Spinal cord (tissue), 10 donors: Measurements from ENCODE around the gene LRMDA. TPM values are rescaled to one million over a fixed set of nuclear protein-coding genes. Genes with fewer than 3 reads are reported as not detected.

Source experiments
- DNase-seq, 6 donors: peaks; one replicate each; pipeline versions ENCODE4 v3.0.0 to v3.0.0-alpha.2; 2013 to 2015; ENCODE audit warnings: low spot score in 6 of 6, low read depth in 4 of 6
- H3K27ac ChIP-seq: one replicate; pipeline ENCODE4 v1.5.1; 2013; ENCODE audit warnings: low read depth, low read length, control low read depth
- H3K27me3 ChIP-seq: one replicate; pipeline ENCODE4 v1.6.1; 2013; ENCODE audit warnings: low read length; ENCODE audit not compliant: control insufficient read depth, insufficient read depth
- H3K36me3 ChIP-seq: one replicate; pipeline ENCODE4 v1.6.1; 2013; ENCODE audit warnings: low read length; ENCODE audit not compliant: control insufficient read depth, insufficient read depth
- H3K4me1 ChIP-seq: one replicate; pipeline ENCODE4 v1.6.1; 2013; ENCODE audit warnings: low read length; ENCODE audit not compliant: control insufficient read depth, insufficient read depth
- H3K4me3 ChIP-seq: one replicate; pipeline ENCODE4 v1.5.1; 2013; ENCODE audit warnings: low read depth, low read length, control low read depth
- H3K9me3 ChIP-seq: one replicate; pipeline ENCODE4 v1.6.1; 2013; ENCODE audit warnings: low read length; ENCODE audit not compliant: control insufficient read depth, insufficient read depth
- WGBS: methylation state at CpG from one replicate; pipeline ENCODE4 v1.1.5; 2013; ENCODE audit warnings: missing lambda C conversion rate; ENCODE audit not compliant: insufficient coverage; 5-methylcytosine and 5-hydroxymethylcytosine counted together
- polyA plus RNA-seq, 2 donors: library from polyadenylated mRNA; unstranded; fragments of 120-200 nt; gene quantifications; one replicate each; pipeline ENCODE4 v1.2.1, GENCODE V29; 2013; ENCODE audit not compliant: insufficient read length in 2 of 2
- total RNA-seq, 2 donors: library from RNA; depleted of rRNA in 1 of 2; stranded (reverse); fragments of 120-200 nt in 1 of 2; fragments of >200 nt in 1 of 2; gene quantifications; one replicate each; pipeline versions ENCODE4 v1.2.3 to v1.2.4, GENCODE V29; 2013 to 2014
- donor health status: healthy.

Gene LRMDA
- total and polyA plus RNA-seq, 4 donors = 5.6 to 9.9 (median 7.2) TPM

GRCh38 chr10:75548356-75548755 is 116.9 kb downstream of the LRMDA start:
- H3K9me3 ChIP-seq = peaks cover 5% of the 10 kb centered on the region
- H3K36me3 ChIP-seq = no peaks in the 10 kb centered on the region
- H3K27me3 ChIP-seq = no peaks in the 10 kb centered on the region
- no peak overlapping the region for H3K27ac ChIP-seq
- H3K4me3 ChIP-seq = no peak overlapping the region
- H3K4me1 ChIP-seq = no peaks in the 10 kb centered on the region
- WGBS = no CpG with 5 or more reads among the region's 1 CpG
- DNase-seq = no peak

DNA sequence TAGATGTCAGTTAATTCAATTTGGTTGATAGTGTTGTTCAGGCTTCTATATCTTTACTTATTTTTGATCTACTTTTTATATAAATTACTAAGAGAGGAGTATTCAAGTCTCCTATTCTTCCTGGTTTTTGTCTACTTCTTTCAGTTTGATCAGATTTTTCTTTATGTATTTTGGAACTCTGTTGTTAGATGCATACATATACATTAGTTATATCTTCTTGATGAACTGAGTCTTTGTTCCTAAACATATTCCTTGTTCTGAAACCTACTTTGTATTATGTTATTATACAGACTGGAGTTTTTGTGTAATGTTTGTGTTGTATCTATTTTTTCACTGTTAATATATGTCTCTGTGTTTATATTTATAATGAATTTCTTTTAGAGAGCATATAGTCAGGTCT is 118.8 kb downstream of the LRMDA start:
- Histone ChIP-seq H3K4me1 (no peaks in the 10 kb centered on the region), H3K36me3 (no peaks in the 10 kb centered on the region), H3K27me3 (no peaks in the 10 kb centered on the region), H3K4me3 (no peak overlapping the region), H3K9me3 (peaks cover 5% of the 10 kb centered on the region), H3K27ac (no peak overlapping the region)
- no peak for DNase-seq

GRCh38 chr10:75552171-75552570 is 120.7 kb downstream of the LRMDA start:
- no peak for DNase-seq
- Histone ChIP-seq H3K4me1 (no peaks in the 10 kb centered on the region), H3K36me3 (no peaks in the 10 kb centered on the region), H3K27me3 (no peaks in the 10 kb centered on the region), H3K4me3 (no peak overlapping the region), H3K27ac (no peak overlapping the region), H3K9me3 (peaks cover 2% of the 10 kb centered on the region)
- no CpG with 5 or more reads among the region's 1 CpG for WGBS

GRCh38 chr10:75553550-75553949 is 122.1 kb downstream of the LRMDA start:
- no peaks in the 10 kb centered on the region for H3K36me3 ChIP-seq
- no peak overlapping the region for H3K27ac ChIP-seq
- no CpG with 5 or more reads among the region's 1 CpG for WGBS
- no peak for DNase-seq
- no peaks in the 10 kb centered on the region for H3K27me3 ChIP-seq
- peaks cover 2% of the 10 kb centered on the region for H3K9me3 ChIP-seq
- H3K4me1 ChIP-seq = no peaks in the 10 kb centered on the region
- H3K4me3 ChIP-seq = no peak overlapping the region

DNA sequence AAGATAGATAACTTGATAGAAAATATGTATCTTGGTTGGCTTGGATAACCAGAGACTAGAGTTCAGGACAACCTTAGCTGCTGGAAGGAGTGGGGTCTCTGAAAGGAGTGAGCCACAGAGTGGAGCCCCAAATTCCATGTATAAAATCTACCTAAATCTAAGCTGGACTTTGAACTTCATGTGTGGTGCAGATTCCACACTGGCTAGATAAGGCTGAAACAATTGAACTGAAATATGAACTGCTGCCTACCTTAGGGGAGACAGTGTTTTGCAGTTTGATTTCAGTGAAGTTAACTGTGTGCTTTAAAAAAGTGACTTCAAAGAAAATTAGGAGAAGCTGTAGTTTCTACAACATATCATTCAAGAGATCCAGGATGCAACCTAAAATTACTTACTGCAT is 123.9 kb downstream of the LRMDA start:
- Histone ChIP-seq H3K4me1 (no peaks in the 10 kb centered on the region), H3K9me3 (peaks cover 2% of the 10 kb centered on the region), H3K27ac (no peak overlapping the region), H3K4me3 (no peak overlapping the region), H3K36me3 (no peaks in the 10 kb centered on the region), H3K27me3 (no peaks in the 10 kb centered on the region)
- no peak for DNase-seq

DNA sequence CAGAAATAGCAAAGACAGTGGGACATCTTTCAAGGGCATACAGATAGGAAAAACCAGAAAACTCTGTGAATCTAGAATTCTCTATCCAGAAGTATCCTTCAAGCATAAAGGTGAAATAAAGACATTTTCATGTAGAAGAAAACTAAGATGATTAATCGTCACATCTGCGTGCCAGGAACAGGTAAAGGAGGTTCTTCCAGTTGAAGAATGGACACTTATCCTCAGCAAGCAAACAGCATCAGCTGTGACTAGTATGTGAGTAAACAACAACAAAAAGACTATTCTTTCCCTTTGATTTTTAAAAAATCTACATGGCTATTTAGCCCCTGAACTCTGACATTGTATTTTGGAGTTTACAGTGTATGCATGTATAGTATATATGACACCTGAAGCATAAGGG is 124.9 kb downstream of the LRMDA start:
- WGBS = no CpG with 5 or more reads among the region's 2 CpGs
- Histone ChIP-seq H3K27ac (no peak overlapping the region), H3K36me3 (no peaks in the 10 kb centered on the region), H3K27me3 (no peaks in the 10 kb centered on the region), H3K4me3 (no peak overlapping the region), H3K9me3 (peaks cover 2% of the 10 kb centered on the region), H3K4me1 (no peaks in the 10 kb centered on the region)
- DNase-seq = no peak

- no peaks in the 10 kb centered on the region for H3K27me3 ChIP-seq
- H3K4me3 ChIP-seq = no peak overlapping the region
- H3K36me3 ChIP-seq = no peaks in the 10 kb centered on the region
- WGBS = 90% methylated on average over 3 of the region's 5 CpGs
- H3K27ac ChIP-seq = no peak overlapping the region
- H3K9me3 ChIP-seq = peaks cover 2% of the 10 kb centered on the region
- no peak for DNase-seq
- peaks cover 2% of the 10 kb centered on the region for H3K4me1 ChIP-seq
These were observed 134.1 kb downstream of the LRMDA start for GRCh38 chr10:75565286-75566251.

DNA sequence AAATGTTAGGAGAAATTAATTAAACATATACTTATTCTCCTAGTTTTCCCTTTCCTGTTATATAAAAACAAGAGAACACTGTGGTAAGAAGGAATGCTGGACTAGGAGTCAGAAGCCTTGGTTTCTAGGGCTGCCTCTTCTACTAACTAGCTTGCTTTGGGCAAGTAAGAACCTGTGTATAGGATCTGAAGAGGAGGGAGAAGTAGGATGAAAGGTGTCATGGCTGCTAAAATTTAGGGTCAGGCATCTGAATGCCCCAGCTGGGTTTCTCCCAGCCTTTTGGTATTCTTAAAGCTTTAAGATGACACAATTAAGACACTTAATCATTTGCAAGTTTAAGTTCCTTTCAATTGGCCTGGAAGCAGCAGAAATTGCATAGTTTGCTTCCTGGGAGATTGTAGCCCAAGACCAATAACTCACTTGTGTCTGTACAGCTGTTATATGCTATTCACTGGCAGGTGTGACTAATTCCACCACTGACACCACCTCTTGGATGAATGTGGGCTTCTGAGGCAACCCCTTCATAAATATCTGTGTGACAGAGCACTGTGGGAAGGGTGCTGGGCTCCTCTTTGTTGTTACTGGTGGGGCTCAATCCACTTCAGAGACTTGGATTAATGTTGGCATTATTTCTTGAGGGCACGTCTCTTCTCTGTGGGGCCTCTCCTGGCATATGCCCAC is 137.2 kb downstream of the LRMDA start:
- Histone ChIP-seq H3K9me3 (peaks cover 4% of the 10 kb centered on the region), H3K27me3 (no peaks in the 10 kb centered on the region), H3K27ac (no peak overlapping the region), H3K4me3 (no peak overlapping the region), H3K4me1 (peaks cover 2% of the 10 kb centered on the region), H3K36me3 (no peaks in the 10 kb centered on the region)
- peak; percentile 10 to 84 (median 44) for DNase-seq
- WGBS = no CpG with 5 or more reads among the region's 1 CpG

DNA sequence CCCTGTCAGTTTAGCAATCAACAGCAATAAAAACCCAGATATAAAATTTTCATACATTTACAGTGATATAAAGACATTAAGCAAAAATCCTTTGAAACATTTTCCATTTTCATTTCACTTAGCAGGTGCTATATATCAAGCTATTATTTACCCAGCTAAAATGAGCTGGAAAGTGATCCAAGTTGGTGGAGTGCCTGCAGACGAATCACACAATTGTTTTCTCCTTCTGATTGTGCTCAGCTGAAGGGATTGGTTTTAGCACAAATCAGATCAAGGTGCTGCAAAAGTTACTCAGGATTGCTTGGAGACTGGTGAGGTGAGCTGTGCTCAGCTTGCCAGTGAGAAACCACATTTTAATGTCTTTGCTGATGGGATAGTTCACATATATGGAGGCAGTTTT is 138.1 kb downstream of the LRMDA start:
- Histone ChIP-seq H3K36me3 (no peaks in the 10 kb centered on the region), H3K4me1 (peaks cover 2% of the 10 kb centered on the region), H3K9me3 (peaks cover 4% of the 10 kb centered on the region), H3K27ac (no peak overlapping the region), H3K27me3 (no peaks in the 10 kb centered on the region), H3K4me3 (no peak overlapping the region)
- peak in 1 of 6 donors; percentile 21 for DNase-seq
- WGBS = 50% methylated on average over 1 of the region's 1 CpG

DNA sequence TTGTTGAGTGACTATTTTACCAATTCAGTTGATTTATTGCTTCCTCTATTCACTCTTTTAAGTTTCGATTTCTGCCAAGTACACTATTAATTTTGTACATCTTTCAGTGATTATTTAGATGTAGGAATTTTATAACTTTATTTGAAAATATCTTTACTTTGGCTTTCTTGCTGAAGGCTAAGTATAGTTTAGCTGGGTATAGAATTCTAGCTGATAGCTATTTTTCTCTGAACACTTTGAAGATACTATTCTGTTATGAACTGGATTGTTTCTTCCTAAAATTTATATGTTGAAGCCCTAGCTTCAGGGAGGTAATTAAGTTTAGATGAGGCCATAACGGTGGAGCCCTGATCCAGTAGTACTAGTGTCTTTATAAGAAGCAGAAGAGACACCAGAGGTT is 141.1 kb downstream of the LRMDA start:
- no peak overlapping the region for H3K27ac ChIP-seq
- H3K4me1 ChIP-seq = peaks cover 2% of the 10 kb centered on the region
- no peaks in the 10 kb centered on the region for H3K36me3 ChIP-seq
- H3K27me3 ChIP-seq = no peaks in the 10 kb centered on the region
- DNase-seq = no peak
- peaks cover 4% of the 10 kb centered on the region for H3K9me3 ChIP-seq
- no CpG with 5 or more reads among the region's 2 CpGs for WGBS
- H3K4me3 ChIP-seq = no peak overlapping the region
